Measurements from ENCODE around the gene STXBP6.

The STXBP6 gene

GRCh38 chr14:24818823-24819341 is 231.1 kb downstream of the STXBP6 start:
- H3K4me3 ChIP-seq (replicated peaks; ENCODE audit: insufficient read depth, low read length): no peak overlapping the region
- no peak overlapping the region for H3K27ac ChIP-seq (replicated peaks)
- peaks cover 2% of the 10 kb centered on the region for H3K27me3 ChIP-seq (ENCODE audit: insufficient read depth, poor library complexity, severe bottlenecking)
- TF ChIP-seq GABPA (IDR thresholded peaks at IDR 0.05; ENCODE audit: low read depth): no peak
- TF ChIP-seq SPI1 (IDR thresholded peaks at IDR 0.05; ENCODE audit: borderline replicate concordance, low read depth): no peak
- TF ChIP-seq CTCF (IDR thresholded peaks at IDR 0.05; ENCODE audit: insufficient read depth, low read length): no peak
- no peak for TF ChIP-seq REST (IDR thresholded peaks at IDR 0.05; ENCODE audit: insufficient replicate concordance, low read depth)
- TF ChIP-seq POLR2AphosphoS5 (IDR thresholded peaks at IDR 0.05; ENCODE audit: low read depth): no peak
- no peak for DNase-seq (ENCODE audit: low read depth in 1 of 2, low spot score in 1 of 2)

GRCh38 chr14:24818058-24818822 is 231.7 kb downstream of the STXBP6 start:
- Histone ChIP-seq H3K4me3 (replicated peaks; ENCODE audit: insufficient read depth, low read length) (no peak overlapping the region), H3K27me3 (ENCODE audit: insufficient read depth, poor library complexity, severe bottlenecking) (peaks cover 2% of the 10 kb centered on the region), H3K27ac (replicated peaks) (no peak overlapping the region)
- DNase-seq (ENCODE audit: low read depth in 1 of 2, low spot score in 1 of 2): no peak
- TF ChIP-seq REST (IDR thresholded peaks at IDR 0.05; ENCODE audit: insufficient replicate concordance, low read depth) (no peak), CTCF (IDR thresholded peaks at IDR 0.05; ENCODE audit: insufficient read depth, low read length) (no peak), SPI1 (IDR thresholded peaks at IDR 0.05; ENCODE audit: borderline replicate concordance, low read depth) (no peak), GABPA (IDR thresholded peaks at IDR 0.05; ENCODE audit: low read depth) (no peak)

GRCh38 chr14:24817212-24818057 is 232.5 kb downstream of the STXBP6 start:
- no peaks in the 10 kb centered on the region for H3K27me3 ChIP-seq (ENCODE audit: insufficient read depth, poor library complexity, severe bottlenecking)
- no peak overlapping the region for H3K27ac ChIP-seq (replicated peaks)
- no peak for TF ChIP-seq POLR2AphosphoS5 (IDR thresholded peaks at IDR 0.05; ENCODE audit: low read depth)
- TF ChIP-seq SPI1 (IDR thresholded peaks at IDR 0.05; ENCODE audit: borderline replicate concordance, low read depth): no peak
- no peak for TF ChIP-seq GABPA (IDR thresholded peaks at IDR 0.05; ENCODE audit: low read depth)
- no peak for TF ChIP-seq REST (IDR thresholded peaks at IDR 0.05; ENCODE audit: insufficient replicate concordance, low read depth)
- H3K4me3 ChIP-seq (replicated peaks; ENCODE audit: insufficient read depth, low read length): no peak overlapping the region
- no peak for DNase-seq (ENCODE audit: low read depth in 1 of 2, low spot score in 1 of 2)
